Progenitor cell of endocrine pancreas (in vitro differentiated cells): ENCODE measurements around the gene HIP1. TPM values are rescaled to one million over a fixed set of nuclear protein-coding genes. Genes with fewer than 3 reads are reported as not detected.
"Not testable (repeated sequence)": the region's sequence is repeated elsewhere in the genome, so short reads cannot be mapped to it uniquely, and the experiment has no call there.

Experiments
- DNase-seq: peaks from one replicate; pipeline ENCODE4 v3.0.0; 2021; ENCODE audit warnings: low spot score; ENCODE audit not compliant: unreplicated experiment
- H3K27ac Mint-ChIP-seq: 2 replicates; pipeline ENCODE4 v1.8.0; 2021; ENCODE audit warnings: mild to moderate bottlenecking, moderate library complexity, mixed read lengths
- H3K27me3 Mint-ChIP-seq: 2 replicates; pipeline ENCODE4 v1.8.0; 2021; ENCODE audit warnings: mixed read lengths
- H3K36me3 Mint-ChIP-seq: 2 replicates; pipeline ENCODE4 v1.8.0; 2022; ENCODE audit warnings: mixed read lengths; ENCODE audit not compliant: insufficient read depth
- H3K4me1 Mint-ChIP-seq: 2 replicates; pipeline ENCODE4 v1.8.0; 2021; ENCODE audit warnings: low read depth, mixed read lengths
- H3K4me3 Mint-ChIP-seq: 2 replicates; pipeline ENCODE4 v1.8.0; 2021; ENCODE audit warnings: low read depth, mild to moderate bottlenecking, moderate library complexity, mixed read lengths
- H3K9me3 Mint-ChIP-seq: 2 replicates; pipeline ENCODE4 v1.8.0; 2021; ENCODE audit warnings: low read depth, mixed read lengths
- CTCF ChIP-seq: fragments of 200-600 bp; sonication (generic); IDR thresholded peaks from one replicate; pipeline ENCODE4 v1.5.0; 2021; ENCODE audit warnings: antibody characterized with exemption, mild to moderate bottlenecking; ENCODE audit not compliant: unreplicated experiment
- total RNA-seq: library from RNA; stranded (reverse); gene quantifications from 2 replicates; pipeline ENCODE4 v1.2.1, GENCODE V29; 2021

HIP1 gene
- total RNA-seq, 1 donor from 2014 or later: 66.6 TPM

GRCh38 chr7:75721426-75721825 lies 17.3 kb downstream of the HIP1 start:
- Mint-ChIP-seq H3K27me3 (no peaks in the 10 kb centered on the region), H3K9me3 (no peaks in the 10 kb centered on the region), H3K36me3 (no peaks in the 10 kb centered on the region), H3K4me1 (peaks cover 4% of the 10 kb centered on the region), H3K4me3 (no peak overlapping the region), H3K27ac (no peak overlapping the region)
- DNase-seq: no peak
- TF ChIP-seq CTCF: no peak

- no peak for DNase-seq
- no peak for TF ChIP-seq CTCF
- no peaks in the 10 kb centered on the region for H3K9me3 Mint-ChIP-seq
- H3K4me3 Mint-ChIP-seq: no peak overlapping the region
- peaks cover 4% of the 10 kb centered on the region for H3K4me1 Mint-ChIP-seq
- no peaks in the 10 kb centered on the region for H3K36me3 Mint-ChIP-seq
- peak overlapping the region; percentile 38 for H3K27ac Mint-ChIP-seq
- H3K27me3 Mint-ChIP-seq: no peaks in the 10 kb centered on the region
Observed at GRCh38 chr7:75719626-75720025, 19.1 kb downstream of the HIP1 start.

- Mint-ChIP-seq H3K27ac (no peak overlapping the region), H3K4me1 (peaks cover 4% of the 10 kb centered on the region), H3K36me3 (no peaks in the 10 kb centered on the region), H3K4me3 (no peak overlapping the region), H3K9me3 (no peaks in the 10 kb centered on the region), H3K27me3 (no peaks in the 10 kb centered on the region)
- TF ChIP-seq CTCF: no peak
- no peak for DNase-seq
Observed at GRCh38 chr7:75718390-75719031, 20.2 kb downstream of the HIP1 start.

GRCh38 chr7:75717746-75718145 lies 21.0 kb downstream of the HIP1 start:
- H3K27ac Mint-ChIP-seq, H3K4me1 Mint-ChIP-seq, H3K27me3 Mint-ChIP-seq, H3K4me3 Mint-ChIP-seq, DNase-seq, H3K36me3 Mint-ChIP-seq, H3K9me3 Mint-ChIP-seq: not testable (repeated sequence)

GRCh38 chr7:75716992-75717626 lies 21.6 kb downstream of the HIP1 start:
- TF ChIP-seq CTCF: no peak
- no peak for DNase-seq
- Mint-ChIP-seq H3K27me3 (no peaks in the 10 kb centered on the region), H3K4me1 (peaks cover 4% of the 10 kb centered on the region), H3K36me3 (no peaks in the 10 kb centered on the region), H3K9me3 (no peaks in the 10 kb centered on the region), H3K4me3 (no peak overlapping the region), H3K27ac (peak overlapping the region; percentile 53)

- Mint-ChIP-seq H3K4me1 (peaks cover 4% of the 10 kb centered on the region), H3K36me3 (no peaks in the 10 kb centered on the region), H3K4me3 (no peak overlapping the region), H3K9me3 (no peaks in the 10 kb centered on the region), H3K27me3 (no peaks in the 10 kb centered on the region), H3K27ac (no peak overlapping the region)
- no peak for TF ChIP-seq CTCF
- no peak for DNase-seq
Observed at GRCh38 chr7:75715864-75716263, 22.9 kb downstream of the HIP1 start.
